SK-N-SH (cell line): Measurements from ENCODE around the gene SMYD4. TPM values are rescaled to one million over a fixed set of nuclear protein-coding genes. Genes with fewer than 3 reads are reported as not detected.

Experiments
- CTCF ChIA-PET: fragments of 300-600, 350-600 bp; formaldehyde crosslinking; extraction: SDS; loops from one replicate; lab custom pipeline; 2021; lab: Yijun Ruan, JAX
- POLR2A ChIA-PET: fragments of 350-600 bp; sonication (Branson Sonifier 250); formaldehyde crosslinking; extraction: SDS; loops from one replicate; lab custom pipeline; 2020; ENCODE audit warnings: antibody characterized with exemption, inconsistent platforms; lab: Yijun Ruan, JAX
- DNase-seq: peaks from one replicate; pipeline ENCODE4 v3.0.0; 2012
- H2AFZ ChIP-seq: fragments of 200-600 bp; sonication (generic); 2 replicates; pipeline ENCODE4 v1.8.1; 2016; ENCODE audit warnings: antibody characterized with exemption, mild to moderate bottlenecking, low read depth
- H3F3A ChIP-seq: fragments of 200-600 bp; sonication (generic); replicated peaks from 2 replicates; pipeline ENCODE3; 2016; ENCODE audit warnings: antibody characterized with exemption, mild to moderate bottlenecking; ENCODE audit not compliant: insufficient read depth
- H3K27ac ChIP-seq, 2 experiments: fragments of 200-500 bp in 1 of 2; fragments of 200-600 bp in 1 of 2; sonication (Bioruptor generic) in 1 of 2; sonication (generic), shearing (Covaris generic) in 1 of 2; 2 replicates each; pipeline versions ENCODE4 v1.5.1 to v1.6.1; 2014 to 2016; ENCODE audit warnings: low read depth in 2 of 2, inconsistent platforms in 1 of 2, low read length in 1 of 2, mild to moderate bottlenecking in 1 of 2, mixed read lengths in 1 of 2
- H3K27me3 ChIP-seq: fragments of 200-600 bp; sonication (generic), shearing (Covaris generic); 2 replicates; pipeline ENCODE4 v1.6.1; 2016; ENCODE audit warnings: mixed run types; ENCODE audit not compliant: insufficient read depth
- H3K36me3 ChIP-seq, 2 experiments: fragments of 200-500 bp in 1 of 2; fragments of 200-600 bp in 1 of 2; sonication (Bioruptor generic) in 1 of 2; sonication (generic) in 1 of 2; replicated peaks in 1 of 2; 2 replicates each; pipeline versions ENCODE3 to v1.5.1; 2014 to 2016; ENCODE audit warnings: low read length in 1 of 2, mild to moderate bottlenecking in 1 of 2; ENCODE audit not compliant: insufficient read depth in 2 of 2, control insufficient read depth in 1 of 2
- H3K4me1 ChIP-seq, 2 experiments: fragments of 200-500 bp in 1 of 2; fragments of 200-600 bp in 1 of 2; sonication (Bioruptor generic) in 1 of 2; sonication (generic), shearing (Covaris generic) in 1 of 2; 2 replicates each; pipeline versions ENCODE4 v1.5.1 to v1.6.1; 2014 to 2016; ENCODE audit warnings: low read depth in 1 of 2, low read length in 1 of 2, mixed run types in 1 of 2; ENCODE audit not compliant: insufficient read depth in 2 of 2, control insufficient read depth in 1 of 2
- H3K4me2 ChIP-seq: fragments of 200-600 bp; sonication (generic), shearing (Covaris generic); 2 replicates; pipeline ENCODE4 v1.6.1; 2017; ENCODE audit warnings: mixed run types
- H3K4me3 ChIP-seq, 2 experiments: fragments of 200-500 bp in 1 of 2; fragments of 200-600 bp in 1 of 2; sonication (Bioruptor generic) in 1 of 2; sonication (generic), shearing (Covaris generic) in 1 of 2; 2 replicates each; pipeline versions ENCODE4 v1.5.1 to v1.8.1; 2014 to 2016; ENCODE audit warnings: low read depth in 2 of 2, inconsistent platforms in 1 of 2, low read length in 1 of 2, mild to moderate bottlenecking in 1 of 2, mixed read lengths in 1 of 2, moderate library complexity in 1 of 2
- H3K79me2 ChIP-seq: fragments of 200-600 bp; sonication (generic); 2 replicates; pipeline ENCODE4 v1.8.1; 2017; ENCODE audit warnings: mild to moderate bottlenecking; ENCODE audit not compliant: insufficient read depth
- H3K9ac ChIP-seq: fragments of 200-600 bp; sonication (generic); 2 replicates; pipeline ENCODE4 v1.6.1; 2017; ENCODE audit warnings: mixed run types
- H3K9me2 ChIP-seq: fragments of 200-600 bp; sonication (generic); 2 replicates; pipeline ENCODE4 v1.6.1; 2017; ENCODE audit warnings: mixed run types
- H3K9me3 ChIP-seq: fragments of 200-600 bp; sonication (generic); 2 replicates; pipeline ENCODE4 v1.6.1; 2017; ENCODE audit warnings: mixed run types, mild to moderate bottlenecking, moderate library complexity
- H4K20me1 ChIP-seq: fragments of 200-600 bp; sonication (generic); 2 replicates; pipeline ENCODE4 v1.6.1; 2017; ENCODE audit warnings: mild to moderate bottlenecking, mixed run types; ENCODE audit not compliant: insufficient read depth
- ELF1 ChIP-seq: IDR thresholded peaks from 2 replicates; pipeline ENCODE4 v1.4.0; 2012
- FOSL2 ChIP-seq: IDR thresholded peaks from 2 replicates; pipeline ENCODE4 v1.4.0; 2012; ENCODE audit warnings: low read depth, mild to moderate bottlenecking, moderate library complexity, borderline replicate concordance
- IRF3 ChIP-seq: fragments of 150-350 bp; IDR thresholded peaks from 2 replicates; pipeline ENCODE4 v1.6.1; 2016; ENCODE audit warnings: mild to moderate bottlenecking, low read depth, low read length
- MXI1 ChIP-seq: IDR thresholded peaks from 2 replicates; pipeline ENCODE4 v1.6.1; 2012; ENCODE audit warnings: mild to moderate bottlenecking, low read depth, low read length, improper control_type of control experiment
- NFIC ChIP-seq: IDR thresholded peaks from 2 replicates; pipeline ENCODE4 v1.4.0; 2012; ENCODE audit warnings: borderline replicate concordance
- NRF1 ChIP-seq: IDR thresholded peaks from 2 replicates; pipeline ENCODE4 v1.6.1; 2012; ENCODE audit warnings: low read depth, mild to moderate bottlenecking, low read length
- POLR2AphosphoS5 ChIP-seq: IDR thresholded peaks from 2 replicates; pipeline ENCODE4 v1.6.1; 2012; ENCODE audit warnings: low read depth, low read length
- RXRA ChIP-seq: IDR thresholded peaks from 2 replicates; pipeline ENCODE4 v1.4.0; 2012; ENCODE audit warnings: low read depth, mild to moderate bottlenecking, borderline replicate concordance
- SIN3A ChIP-seq: IDR thresholded peaks from 2 replicates; pipeline ENCODE4 v1.6.1; 2012; ENCODE audit warnings: low read depth, mild to moderate bottlenecking, low read length, moderate library complexity, borderline replicate concordance
- SMC3 ChIP-seq: IDR thresholded peaks from 2 replicates; pipeline ENCODE4 v1.6.1; 2012; ENCODE audit warnings: low read depth, low read length, improper control_type of control experiment
- TCF12 ChIP-seq: IDR thresholded peaks from 2 replicates; pipeline ENCODE4 v1.4.0; 2012
- ZBTB33 ChIP-seq: IDR thresholded peaks from 2 replicates; pipeline ENCODE4 v1.4.0; 2012; ENCODE audit warnings: low read depth, borderline replicate concordance
- WGBS: methylation state at CpG from one replicate; pipeline ENCODE4 v1.1.6; 2017; ENCODE audit warnings: low lambda C conversion rate; 5-methylcytosine and 5-hydroxymethylcytosine counted together
- polyA plus RNA-seq, 3 experiments: library from polyadenylated mRNA; depleted of rRNA; stranded (reverse); fragments of >200 nt; gene quantifications; 2 replicates each; pipeline ENCODE4 v1.2.3, GENCODE V29; 2012

SMYD4 gene
- polyA plus RNA-seq, 1 of the 3 experiments (the other 2 are of a cell fraction), result 4.9 TPM

- Histone ChIP-seq H3K4me3 (no peak overlapping the region), H3F3A (no peaks in the 10 kb centered on the region), H4K20me1 (no peaks in the 10 kb centered on the region), H3K27me3 (no peaks in the 10 kb centered on the region), H3K4me1 (peaks cover 28 to 43% of the 10 kb centered on the region in 2 experiments; a peak in 3 of 4 replicates), H3K4me2 (no peak overlapping the region), H3K9me2 (no peaks in the 10 kb centered on the region), H3K79me2 (no peaks in the 10 kb centered on the region), H3K27ac (no peak overlapping the region), H3K36me3 (no peaks in the 10 kb centered on the region), H3K9ac (no peak overlapping the region), H2AFZ (no peak overlapping the region), H3K9me3 (no peaks in the 10 kb centered on the region)
- POLR2A ChIA-PET, result no interaction called here
- no peak for DNase-seq
- CTCF ChIA-PET, result no interaction called here
- 83% methylated on average over 5 of the region's 5 CpGs for WGBS
- TF ChIP-seq NFIC, result no peak
Measured at GRCh38 chr17:1759529-1759928, 70.2 kb downstream of the SMYD4 start.

GRCh38 chr17:1758807-1759206 is 70.9 kb downstream of the SMYD4 start:
- POLR2A ChIA-PET, result no interaction called here
- TF ChIP-seq SMC3 (no peak), NRF1 (no peak), MXI1 (no peak), ZBTB33 (no peak), SIN3A (no peak), FOSL2 (no peak), IRF3 (no peak), ELF1 (no peak), TCF12 (no peak), POLR2AphosphoS5 (no peak), RXRA (no peak)
- TF ChIP-seq, all 33 proteins: peak for 0
- H3K4me2 ChIP-seq, result no peak overlapping the region
- H4K20me1 ChIP-seq, result no peaks in the 10 kb centered on the region
- peaks cover 22 to 36% of the 10 kb centered on the region in 2 experiments; a peak in 3 of 4 replicates for H3K4me1 ChIP-seq
- H3K36me3 ChIP-seq, result no peaks in the 10 kb centered on the region
- H3K9me3 ChIP-seq, result no peaks in the 10 kb centered on the region
- no peaks in the 10 kb centered on the region for H3K79me2 ChIP-seq
- no peak for DNase-seq
- no peak overlapping the region for H3K27ac ChIP-seq
- no peak overlapping the region for H3K4me3 ChIP-seq
- CTCF ChIA-PET, result no interaction called here
- no peak overlapping the region for H3K9ac ChIP-seq
- H3K27me3 ChIP-seq, result no peaks in the 10 kb centered on the region
- no peaks in the 10 kb centered on the region for H3F3A ChIP-seq
- 92% methylated on average over 15 of the region's 15 CpGs for WGBS
- no peaks in the 10 kb centered on the region for H3K9me2 ChIP-seq
- no peak overlapping the region for H2AFZ ChIP-seq
